SU-DHL-6 (cell line): ENCODE data around the gene CDIP1.

Experiments used
- EZH2phosphoT487 ChIP-seq: fragments of 200-600 bp; sonication (generic), shearing (Covaris generic); conservative IDR thresholded peaks from 2 replicates; pipeline ENCODE4 v1.6.1; 2018; ENCODE audit warnings: mild to moderate bottlenecking, antibody characterized with exemption, low read length, moderate library complexity, mixed read lengths
- TF ChIP-seq, protein P1 (sequence below): fragments of 200-600 bp; sonication (generic); IDR thresholded peaks from one replicate; pipeline ENCODE4 v1.5.1; 2017; ENCODE audit warnings: antibody characterized with exemption, mild to moderate bottlenecking, low read length, moderate library complexity; ENCODE audit not compliant: insufficient read depth, poor library complexity, severe bottlenecking

DNA sequence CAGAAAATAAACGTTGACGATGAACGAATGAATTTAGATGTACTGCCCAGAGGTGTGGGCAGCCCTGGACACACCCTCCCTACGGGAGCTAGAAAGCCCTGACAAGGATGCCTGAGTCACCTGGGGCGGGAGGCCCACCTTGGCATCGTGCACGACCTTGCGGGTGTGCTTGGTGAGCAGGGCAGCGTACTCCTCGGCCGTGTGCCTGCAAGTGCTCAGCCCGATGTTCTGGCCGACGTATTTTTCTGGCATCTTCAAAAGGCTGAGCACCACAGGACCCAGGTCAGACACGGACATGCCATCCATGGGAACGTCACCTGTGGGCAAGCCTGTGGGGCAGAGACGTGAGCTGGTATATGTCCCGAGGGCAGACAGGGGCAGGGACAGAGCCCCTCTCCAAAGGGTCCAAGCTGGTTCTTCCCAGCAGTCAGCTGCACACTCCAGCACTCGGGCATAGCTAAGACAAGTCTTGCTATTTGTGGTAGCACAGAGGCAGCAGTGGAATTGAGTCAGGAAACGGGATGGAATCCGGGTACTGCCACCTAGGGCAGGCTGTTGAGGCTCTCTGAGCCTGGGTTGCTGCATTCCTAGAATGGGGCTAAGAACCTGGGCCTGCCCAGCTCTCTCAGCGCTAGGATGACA is 74.9 kb downstream of the CDIP1 start:
- TF ChIP-seq, protein P1, sequence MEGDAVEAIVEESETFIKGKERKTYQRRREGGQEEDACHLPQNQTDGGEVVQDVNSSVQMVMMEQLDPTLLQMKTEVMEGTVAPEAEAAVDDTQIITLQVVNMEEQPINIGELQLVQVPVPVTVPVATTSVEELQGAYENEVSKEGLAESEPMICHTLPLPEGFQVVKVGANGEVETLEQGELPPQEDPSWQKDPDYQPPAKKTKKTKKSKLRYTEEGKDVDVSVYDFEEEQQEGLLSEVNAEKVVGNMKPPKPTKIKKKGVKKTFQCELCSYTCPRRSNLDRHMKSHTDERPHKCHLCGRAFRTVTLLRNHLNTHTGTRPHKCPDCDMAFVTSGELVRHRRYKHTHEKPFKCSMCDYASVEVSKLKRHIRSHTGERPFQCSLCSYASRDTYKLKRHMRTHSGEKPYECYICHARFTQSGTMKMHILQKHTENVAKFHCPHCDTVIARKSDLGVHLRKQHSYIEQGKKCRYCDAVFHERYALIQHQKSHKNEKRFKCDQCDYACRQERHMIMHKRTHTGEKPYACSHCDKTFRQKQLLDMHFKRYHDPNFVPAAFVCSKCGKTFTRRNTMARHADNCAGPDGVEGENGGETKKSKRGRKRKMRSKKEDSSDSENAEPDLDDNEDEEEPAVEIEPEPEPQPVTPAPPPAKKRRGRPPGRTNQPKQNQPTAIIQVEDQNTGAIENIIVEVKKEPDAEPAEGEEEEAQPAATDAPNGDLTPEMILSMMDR = no peak
- no peak for TF ChIP-seq EZH2phosphoT487
